NCI-H82 treated with DMSO at 0.1 percent for 48 hours (cell line): Measurements from ENCODE around the gene RERE.
A peak's percentile ranks its signal among the peaks of the same experiment; 100 is the strongest.

Source experiments
- DNase-seq: peaks from one replicate; lab custom pipeline; 2025; ENCODE audit not compliant: unreplicated experiment; lab: John Stamatoyannopoulos, UW

Gene RERE

GRCh38 chr1:8721679-8722324, 95.6 kb downstream of the RERE start:
- DNase-seq, result no peak

GRCh38 chr1:8720347-8720746, 97.1 kb downstream of the RERE start:
- no peak for DNase-seq

GRCh38 chr1:8718850-8719361, 98.5 kb downstream of the RERE start:
- no peak for DNase-seq

GRCh38 chr1:8717148-8717547, 100.3 kb downstream of the RERE start:
- DNase-seq, result no peak

GRCh38 chr1:8716238-8716637, 101.2 kb downstream of the RERE start:
- DNase-seq, result no peak

GRCh38 chr1:8714173-8714572, 103.3 kb downstream of the RERE start:
- DNase-seq, result no peak

GRCh38 chr1:8712413-8713231, 104.8 kb downstream of the RERE start:
- peak; percentile 60 for DNase-seq

GRCh38 chr1:8711873-8712412, 105.5 kb downstream of the RERE start:
- DNase-seq, result no peak

GRCh38 chr1:8711151-8711550, 106.3 kb downstream of the RERE start:
- no peak for DNase-seq

GRCh38 chr1:8708259-8708658, 109.2 kb downstream of the RERE start:
- DNase-seq, result no peak

- peak; percentile 98 for DNase-seq
Measured at GRCh38 chr1:8706995-8707396, 110.4 kb downstream of the RERE start.

- no peak for DNase-seq
Measured at GRCh38 chr1:8706291-8706690, 111.1 kb downstream of the RERE start.

GRCh38 chr1:8704866-8705506, 112.5 kb downstream of the RERE start:
- DNase-seq, result peak; percentile 21

- peak; percentile 95 for DNase-seq
Measured at GRCh38 chr1:8702850-8703810, 114.3 kb downstream of the RERE start.

- DNase-seq, result no peak
Measured at GRCh38 chr1:8702472-8702849, 115.0 kb downstream of the RERE start.

- peak; percentile 39 for DNase-seq
Measured at GRCh38 chr1:8701794-8702471, 115.5 kb downstream of the RERE start.

- no peak for DNase-seq
Measured at GRCh38 chr1:8699679-8700078, 117.8 kb downstream of the RERE start.

GRCh38 chr1:8698937-8699447, 118.4 kb downstream of the RERE start:
- no peak for DNase-seq

GRCh38 chr1:8698012-8698630, 119.3 kb downstream of the RERE start:
- DNase-seq, result no peak
